Fibroblast of villous mesenchyme (primary cell): ENCODE results near the gene OR2V2. TPM values are rescaled to one million over a fixed set of nuclear protein-coding genes. Genes with fewer than 3 reads are reported as not detected.
"Not testable (repeated sequence)": the region's sequence is repeated elsewhere in the genome, so short reads cannot be mapped to it uniquely, and the experiment has no call there.

Experiments
- DNase-seq: peaks from one replicate; pipeline ENCODE4 v3.0.0-alpha.2; 2010; ENCODE audit warnings: low read depth
- H3K4me3 ChIP-seq: 2 replicates; pipeline ENCODE4 v1.5.1; 2011; ENCODE audit warnings: low read depth, mild to moderate bottlenecking, low read length
- CTCF ChIP-seq: IDR thresholded peaks from 2 replicates; pipeline ENCODE4 v1.5.1; 2012; ENCODE audit warnings: low read depth, mild to moderate bottlenecking, low read length; ENCODE audit not compliant: insufficient read depth
- total RNA-seq: library from RNA; depleted of rRNA; stranded (reverse); fragments of >200 nt; gene quantifications from 2 replicates; pipeline ENCODE4 v1.2.3, GENCODE V29; 2012

OR2V2 gene
- total RNA-seq, 1 donor = not detected

DNA sequence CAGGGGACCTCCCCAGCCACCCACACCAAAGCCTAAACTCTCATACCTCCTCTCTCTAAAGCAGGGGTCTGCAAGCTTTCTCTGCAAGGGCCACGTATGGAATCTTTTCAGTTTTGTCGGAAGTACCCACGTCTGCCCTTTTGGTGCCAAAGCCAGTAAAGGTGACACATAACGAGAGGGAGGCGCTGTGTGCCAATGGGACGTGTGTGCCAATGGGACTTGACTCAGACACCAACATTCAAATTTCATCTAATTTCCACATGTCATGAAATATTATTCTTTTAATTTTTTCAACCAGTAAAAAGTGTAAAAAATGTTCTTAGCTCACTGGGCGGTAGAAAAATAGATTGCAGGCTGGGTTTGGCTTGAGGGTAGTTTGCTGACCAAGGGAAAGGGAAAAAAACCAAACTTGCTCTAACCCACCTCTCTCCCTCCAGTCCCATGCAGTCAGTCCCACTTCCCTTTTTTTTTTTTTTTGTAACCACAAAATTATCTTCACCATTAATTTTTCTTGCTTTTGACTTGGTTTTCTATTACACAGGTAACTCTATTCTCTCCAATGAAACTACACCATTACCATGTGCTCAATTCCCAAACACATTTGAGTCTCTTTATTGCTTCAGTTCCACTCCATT, 41.9 kb upstream of the OR2V2 start:
- TF ChIP-seq CTCF = no peak
- no peak for DNase-seq

DNA sequence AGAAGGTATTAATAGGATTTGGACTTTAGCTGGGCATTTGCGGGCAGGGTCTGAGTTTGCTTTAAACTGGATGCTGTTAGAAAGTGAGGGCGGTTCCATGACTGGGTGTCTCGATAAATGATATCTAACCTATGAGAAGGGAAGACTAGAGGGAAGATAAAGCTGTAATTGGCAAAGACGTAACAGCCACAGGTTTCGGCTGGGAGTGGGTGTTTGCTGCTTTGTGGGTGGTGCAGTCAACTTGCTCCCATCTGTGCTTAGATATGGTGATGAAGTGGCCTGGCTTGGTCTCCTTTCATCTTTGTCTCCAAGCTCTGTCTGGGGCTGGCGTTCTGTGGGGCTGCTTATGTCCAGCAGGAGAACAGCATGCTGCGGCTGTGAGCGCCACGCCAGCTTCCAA, 39.7 kb upstream of the OR2V2 start:
- H3K4me3 ChIP-seq = no peak overlapping the region
- no peak for TF ChIP-seq CTCF
- DNase-seq = no peak

More for the DNA sequence above, 41.9 kb upstream of the OR2V2 start:
- no peak overlapping the region for H3K4me3 ChIP-seq

- no peak for DNase-seq
- no peak overlapping the region for H3K4me3 ChIP-seq
- TF ChIP-seq CTCF = no peak
These were observed 38.7 kb upstream of the OR2V2 start for GRCh38 chr5:181108578-181109165.

GRCh38 chr5:181109489-181110013, 37.8 kb upstream of the OR2V2 start:
- H3K4me3 ChIP-seq = no peak overlapping the region
- no peak for TF ChIP-seq CTCF
- no peak for DNase-seq

DNA sequence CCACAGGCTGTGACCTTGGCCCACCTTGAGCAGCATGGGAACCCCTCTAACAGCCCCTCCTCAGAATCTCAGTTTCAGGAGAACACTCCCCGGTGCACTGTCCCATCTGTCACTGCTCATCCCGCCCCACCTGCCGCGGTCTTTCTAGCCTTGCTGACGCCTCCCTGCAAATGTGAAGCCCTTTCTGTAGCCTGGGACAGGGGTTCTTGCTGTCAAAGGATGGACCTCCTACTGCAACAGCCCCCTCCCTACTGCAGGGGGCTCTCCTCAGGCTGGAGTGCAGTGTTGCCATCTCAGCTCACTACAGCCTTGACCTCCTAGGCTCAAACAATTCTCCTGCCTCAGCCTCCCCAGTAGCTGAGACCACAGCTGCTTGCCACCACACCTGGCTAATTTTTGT, 36.4 kb upstream of the OR2V2 start:
- DNase-seq = no peak
- H3K4me3 ChIP-seq = no peak overlapping the region

DNA sequence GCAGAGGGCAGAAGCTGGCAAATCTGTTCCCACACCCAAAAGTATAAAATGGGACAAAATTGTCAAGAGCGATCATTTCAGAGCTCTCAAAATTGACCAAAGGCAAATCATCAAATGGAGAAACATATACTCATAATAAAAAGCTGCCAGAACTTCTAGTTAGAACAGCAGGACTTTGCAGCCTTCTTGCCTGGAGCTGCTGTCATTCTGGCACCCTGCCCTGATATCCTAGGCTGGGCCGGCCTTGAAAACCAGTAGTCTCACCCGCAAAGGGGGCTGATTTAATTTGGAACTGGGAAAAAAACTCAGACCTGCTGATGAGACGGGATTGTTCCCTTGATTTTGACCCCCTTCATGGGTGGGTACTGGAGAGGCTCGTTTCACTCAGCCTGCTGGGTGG, 34.9 kb upstream of the OR2V2 start:
- DNase-seq = no peak
- no peak for TF ChIP-seq CTCF
- H3K4me3 ChIP-seq = no peak overlapping the region

More for the DNA sequence above, 36.4 kb upstream of the OR2V2 start:
- no peak for TF ChIP-seq CTCF

DNA sequence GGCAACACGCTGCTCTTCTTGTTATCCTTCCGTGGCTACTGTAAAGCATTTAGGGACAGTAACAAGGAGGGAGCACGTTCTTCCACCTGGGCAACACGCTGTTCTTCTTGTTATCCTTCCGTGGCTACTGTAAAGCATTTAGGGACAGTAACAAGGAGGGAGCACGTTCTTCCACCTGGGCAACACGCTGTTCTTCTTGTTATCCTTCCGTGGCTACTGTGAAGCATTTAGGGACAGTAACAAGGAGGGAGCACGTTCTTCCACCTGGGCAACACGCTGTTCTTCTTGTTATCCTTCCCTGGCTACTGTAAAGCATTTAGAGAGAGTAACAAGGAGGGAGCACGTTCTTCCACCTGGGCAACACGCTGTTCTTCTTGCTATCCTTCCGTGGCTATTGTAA, 33.8 kb upstream of the OR2V2 start:
- not testable (repeated sequence) for H3K4me3 ChIP-seq, DNase-seq
